HG02852 (cell line): ENCODE data around the gene BARX1.

ENCODE experiments used
- ATAC-seq: cut with Tn5 transposase; IDR thresholded peaks from one replicate; pipeline ENCODE4 v1.9.1; 2021; ENCODE audit warnings: mild to moderate bottlenecking, moderate library complexity; ENCODE audit not compliant: unreplicated experiment

BARX1 gene

GRCh38 chr9:93902780-93903655, 52.1 kb downstream of the BARX1 start:
- no peak for ATAC-seq

GRCh38 chr9:93902051-93902779, 52.9 kb downstream of the BARX1 start:
- no peak for ATAC-seq
